NCI-H1694 treated with DMSO at 0.1 percent for 48 hours (cell line): ENCODE data around the gene USP22.

ENCODE experiments used
- DNase-seq: peaks from one replicate; lab custom pipeline; 2025; lab: John Stamatoyannopoulos, UW

USP22 gene

GRCh38 chr17:21020622-21021021, 22.2 kb downstream of the USP22 start:
- DNase-seq: no peak

GRCh38 chr17:21019976-21020586, 22.7 kb downstream of the USP22 start:
- DNase-seq: peak; percentile 38

- DNase-seq: no peak
Measured at GRCh38 chr17:21018894-21019293, 23.9 kb downstream of the USP22 start.

GRCh38 chr17:21017861-21018260, 24.9 kb downstream of the USP22 start:
- DNase-seq: no peak

GRCh38 chr17:21017256-21017655, 25.6 kb downstream of the USP22 start:
- DNase-seq: no peak

GRCh38 chr17:21016826-21017225, 26.0 kb downstream of the USP22 start:
- DNase-seq: no peak

- DNase-seq: no peak
Measured at GRCh38 chr17:21015564-21015963, 27.2 kb downstream of the USP22 start.

- DNase-seq: no peak
Measured at GRCh38 chr17:21014498-21014897, 28.3 kb downstream of the USP22 start.

GRCh38 chr17:21013983-21014382, 28.8 kb downstream of the USP22 start:
- no peak for DNase-seq

- no peak for DNase-seq
Measured at GRCh38 chr17:21012736-21013135, 30.1 kb downstream of the USP22 start.

- DNase-seq: no peak
Measured at GRCh38 chr17:21010705-21011596, 31.9 kb downstream of the USP22 start.

- DNase-seq: no peak
Measured at GRCh38 chr17:21008992-21009671, 33.7 kb downstream of the USP22 start.

GRCh38 chr17:21008160-21008915, 34.5 kb downstream of the USP22 start:
- DNase-seq: no peak

- DNase-seq: no peak
Measured at GRCh38 chr17:21007646-21008045, 35.2 kb downstream of the USP22 start.

- no peak for DNase-seq
Measured at GRCh38 chr17:21005803-21006202, 37.0 kb downstream of the USP22 start.

- no peak for DNase-seq
Measured at GRCh38 chr17:21005367-21005766, 37.4 kb downstream of the USP22 start.

- no peak for DNase-seq
Measured at GRCh38 chr17:21004016-21004930, 38.5 kb downstream of the USP22 start.

- no peak for DNase-seq
Measured at GRCh38 chr17:21003007-21003621, 39.7 kb downstream of the USP22 start.

GRCh38 chr17:21002309-21003006, 40.4 kb downstream of the USP22 start:
- DNase-seq: no peak

GRCh38 chr17:21001813-21002221, 41.0 kb downstream of the USP22 start:
- no peak for DNase-seq
